Activated naive CD4-positive, alpha-beta T cell treated with anti-CD3 and anti-CD28 coated beads, Interleukin-2, amount 10 ng/mL, durations not matched to agents 7 days and 5 days (primary cell): ENCODE data around the gene DNM1L.

ENCODE experiments used
- CTCF ChIA-PET: fragments of 350-600 bp; sonication (Branson Sonifier 250); formaldehyde crosslinking; loops from one replicate; lab custom pipeline; 2021; ENCODE audit warnings: antibody characterized with exemption; lab: Charles Lee
- DNase-seq: peaks from one replicate; pipeline ENCODE4 v3.0.0-alpha.2; 2020
- H3K27ac Mint-ChIP-seq: one replicate; pipeline ENCODE4 v1.8.0; 2021; ENCODE audit warnings: mild to moderate bottlenecking, moderate library complexity, mixed read lengths
- H3K27me3 Mint-ChIP-seq: one replicate; pipeline ENCODE4 v1.8.0; 2021; ENCODE audit warnings: mild to moderate bottlenecking, mixed read lengths
- H3K36me3 Mint-ChIP-seq: one replicate; pipeline ENCODE4 v1.8.0; 2021; ENCODE audit warnings: mixed read lengths
- H3K4me1 Mint-ChIP-seq: one replicate; pipeline ENCODE4 v1.8.0; 2021; ENCODE audit warnings: mixed read lengths
- H3K4me3 Mint-ChIP-seq: one replicate; pipeline ENCODE4 v1.8.0; 2021; ENCODE audit warnings: mild to moderate bottlenecking, moderate library complexity, mixed read lengths
- H3K9me3 Mint-ChIP-seq: one replicate; pipeline ENCODE4 v1.8.0; 2021; ENCODE audit warnings: mixed read lengths

The DNM1L gene

GRCh38 chr12:32785557-32785956 lies 106.5 kb downstream of the DNM1L start:
- no peaks in the 10 kb centered on the region for H3K27me3 Mint-ChIP-seq
- H3K27ac Mint-ChIP-seq = no peak overlapping the region
- CTCF ChIA-PET = no interaction called here
- H3K36me3 Mint-ChIP-seq = no peaks in the 10 kb centered on the region
- DNase-seq = no peak
- H3K4me3 Mint-ChIP-seq = no peak overlapping the region
- H3K9me3 Mint-ChIP-seq = no peaks in the 10 kb centered on the region
- H3K4me1 Mint-ChIP-seq = no peaks in the 10 kb centered on the region

- CTCF ChIA-PET = no interaction called here
- no peaks in the 10 kb centered on the region for H3K27me3 Mint-ChIP-seq
- H3K36me3 Mint-ChIP-seq = no peaks in the 10 kb centered on the region
- no peaks in the 10 kb centered on the region for H3K4me1 Mint-ChIP-seq
- H3K4me3 Mint-ChIP-seq = no peak overlapping the region
- H3K27ac Mint-ChIP-seq = no peak overlapping the region
- no peaks in the 10 kb centered on the region for H3K9me3 Mint-ChIP-seq
- DNase-seq = no peak
Measured at GRCh38 chr12:32788405-32788804, 109.3 kb downstream of the DNM1L start.

- Mint-ChIP-seq H3K27ac (no peak overlapping the region), H3K4me1 (no peaks in the 10 kb centered on the region), H3K27me3 (no peaks in the 10 kb centered on the region), H3K4me3 (no peak overlapping the region), H3K36me3 (no peaks in the 10 kb centered on the region), H3K9me3 (no peaks in the 10 kb centered on the region)
- DNase-seq = no peak
- CTCF ChIA-PET = no interaction called here
Measured at GRCh38 chr12:32789446-32789845, 110.3 kb downstream of the DNM1L start.

- H3K4me3 Mint-ChIP-seq = no peak overlapping the region
Measured at GRCh38 chr12:32789916-32790315, 110.8 kb downstream of the DNM1L start.

GRCh38 chr12:32794281-32794680 lies 115.2 kb downstream of the DNM1L start:
- CTCF ChIA-PET = no interaction called here
- DNase-seq = no peak
- H3K4me3 Mint-ChIP-seq = no peak overlapping the region
- no peaks in the 10 kb centered on the region for H3K36me3 Mint-ChIP-seq
- H3K9me3 Mint-ChIP-seq = no peaks in the 10 kb centered on the region
- H3K27me3 Mint-ChIP-seq = no peaks in the 10 kb centered on the region
- H3K27ac Mint-ChIP-seq = no peak overlapping the region
- H3K4me1 Mint-ChIP-seq = no peaks in the 10 kb centered on the region

More at GRCh38 chr12:32789916-32790315, 110.8 kb downstream of the DNM1L start:
- Mint-ChIP-seq H3K4me1 (no peaks in the 10 kb centered on the region), H3K9me3 (no peaks in the 10 kb centered on the region), H3K27ac (no peak overlapping the region), H3K27me3 (no peaks in the 10 kb centered on the region), H3K36me3 (no peaks in the 10 kb centered on the region)
- CTCF ChIA-PET = no interaction called here
- no peak for DNase-seq
